Neural progenitor cell (in vitro differentiated cells): ENCODE results near the gene LIMD2. TPM values are rescaled to one million over a fixed set of nuclear protein-coding genes. Genes with fewer than 3 reads are reported as not detected.

ENCODE experiments used
- DNase-seq: peaks from one replicate; pipeline ENCODE4 v3.0.0-alpha.2; 2016; ENCODE audit warnings: low spot score
- H2AFZ ChIP-seq: fragments of 200-600 bp; sonication (generic); replicated peaks from 2 replicates; pipeline ENCODE4 v1.6.1; 2016; ENCODE audit warnings: antibody characterized with exemption
- H3F3A ChIP-seq: fragments of 200-600 bp; sonication (generic); 2 replicates; pipeline ENCODE4 v1.6.1; 2016; ENCODE audit warnings: antibody characterized with exemption, low read depth
- H3K27ac ChIP-seq: fragments of 200-600 bp; sonication (generic); 2 replicates; pipeline ENCODE4 v1.5.1; 2016; ENCODE audit warnings: mild to moderate bottlenecking
- H3K27me3 ChIP-seq: fragments of 200-600 bp; sonication (generic); 2 replicates; pipeline ENCODE4 v1.6.1; 2016; ENCODE audit warnings: mild to moderate bottlenecking, moderate library complexity
- H3K36me3 ChIP-seq: fragments of 200-600 bp; sonication (generic); 2 replicates; pipeline ENCODE4 v1.5.1; 2016
- H3K4me1 ChIP-seq: fragments of 200-600 bp; sonication (generic); 2 replicates; pipeline ENCODE4 v1.6.1; 2016; ENCODE audit warnings: mixed run types
- H3K4me2 ChIP-seq: fragments of 200-600 bp; sonication (generic); 2 replicates; pipeline ENCODE4 v1.6.1; 2016
- H3K4me3 ChIP-seq: fragments of 200-600 bp; sonication (generic); 2 replicates; pipeline ENCODE4 v1.5.1; 2016
- H3K79me2 ChIP-seq: fragments of 200-600 bp; sonication (generic); 2 replicates; pipeline ENCODE4 v1.6.1; 2016; ENCODE audit warnings: low read depth
- H3K9ac ChIP-seq: fragments of 200-600 bp; sonication (generic); 2 replicates; pipeline ENCODE4 v1.6.1; 2016
- H3K9me3 ChIP-seq: fragments of 200-600 bp; sonication (generic); 2 replicates; pipeline ENCODE4 v1.5.1; 2016; ENCODE audit warnings: low read depth
- H4K20me1 ChIP-seq: fragments of 200-600 bp; sonication (generic); 2 replicates; pipeline ENCODE4 v1.6.1; 2016; ENCODE audit warnings: low read depth
- H3K27ac Mint-ChIP-seq: 3 replicates; pipeline ENCODE4 v1.8.0; 2021; ENCODE audit warnings: mixed read lengths
- H3K27me3 Mint-ChIP-seq: 2 replicates; pipeline ENCODE4 v1.8.0; 2022; ENCODE audit warnings: low read depth, mild to moderate bottlenecking, inconsistent platforms, moderate library complexity, mixed read lengths; ENCODE audit not compliant: insufficient read depth
- H3K36me3 Mint-ChIP-seq: 3 replicates; pipeline ENCODE4 v1.8.0; 2021; ENCODE audit warnings: mixed read lengths
- H3K4me1 Mint-ChIP-seq: 3 replicates; pipeline ENCODE4 v1.8.0; 2021; ENCODE audit warnings: mixed read lengths
- H3K4me3 Mint-ChIP-seq: 3 replicates; pipeline ENCODE4 v1.8.0; 2021; ENCODE audit warnings: mild to moderate bottlenecking, moderate library complexity, mixed read lengths
- H3K9me3 Mint-ChIP-seq: 3 replicates; pipeline ENCODE4 v1.8.0; 2020; ENCODE audit warnings: mixed read lengths
- CTCF ChIP-seq: fragments of 200-600 bp; sonication (generic); IDR thresholded peaks from 2 replicates; pipeline ENCODE4 v1.5.1; 2017; ENCODE audit warnings: antibody characterized with exemption, mild to moderate bottlenecking
- EZH2 ChIP-seq: fragments of 200-600 bp; sonication (generic); IDR thresholded peaks from 2 replicates; pipeline ENCODE4 v1.6.1; 2017; ENCODE audit warnings: antibody characterized with exemption, mild to moderate bottlenecking, moderate library complexity
- EZH2phosphoT487 ChIP-seq: fragments of 200-600 bp; sonication (generic); IDR thresholded peaks from 2 replicates; pipeline ENCODE4 v1.6.1; 2017; ENCODE audit warnings: antibody characterized with exemption
- total RNA-seq: library from RNA; depleted of rRNA; stranded (reverse); fragments of >200 nt; gene quantifications from 2 replicates; pipeline ENCODE4 v1.2.3, GENCODE V29; 2015; ENCODE audit warnings: low replicate concordance

Gene LIMD2
- total RNA-seq, 1 donor from 2014 or later: 7.0 TPM

GRCh38 chr17:63672856-63673255 is 27.1 kb downstream of the LIMD2 start:
- Histone ChIP-seq H3K4me3 (no peak overlapping the region), H4K20me1 (peaks cover 6% of the 10 kb centered on the region), H3F3A (peaks cover 3% of the 10 kb centered on the region), H3K9ac (no peak overlapping the region), H3K9me3 (no peaks in the 10 kb centered on the region), H3K4me2 (no peak overlapping the region), H3K36me3 (no peaks in the 10 kb centered on the region), H3K4me1 (peaks cover 9% of the 10 kb centered on the region), H3K27me3 (no peaks in the 10 kb centered on the region), H3K79me2 (no peaks in the 10 kb centered on the region), H2AFZ (no peak overlapping the region), H3K27ac (no peak overlapping the region)
- Mint-ChIP-seq H3K36me3 (peaks cover 16% of the 10 kb centered on the region), H3K4me1 (peaks cover 32% of the 10 kb centered on the region), H3K9me3 (no peaks in the 10 kb centered on the region), H3K27me3 (peaks cover 2% of the 10 kb centered on the region), H3K4me3 (no peak overlapping the region), H3K27ac (no peak overlapping the region)
- DNase-seq: no peak
- no peak for TF ChIP-seq EZH2phosphoT487
- TF ChIP-seq CTCF: no peak

DNA sequence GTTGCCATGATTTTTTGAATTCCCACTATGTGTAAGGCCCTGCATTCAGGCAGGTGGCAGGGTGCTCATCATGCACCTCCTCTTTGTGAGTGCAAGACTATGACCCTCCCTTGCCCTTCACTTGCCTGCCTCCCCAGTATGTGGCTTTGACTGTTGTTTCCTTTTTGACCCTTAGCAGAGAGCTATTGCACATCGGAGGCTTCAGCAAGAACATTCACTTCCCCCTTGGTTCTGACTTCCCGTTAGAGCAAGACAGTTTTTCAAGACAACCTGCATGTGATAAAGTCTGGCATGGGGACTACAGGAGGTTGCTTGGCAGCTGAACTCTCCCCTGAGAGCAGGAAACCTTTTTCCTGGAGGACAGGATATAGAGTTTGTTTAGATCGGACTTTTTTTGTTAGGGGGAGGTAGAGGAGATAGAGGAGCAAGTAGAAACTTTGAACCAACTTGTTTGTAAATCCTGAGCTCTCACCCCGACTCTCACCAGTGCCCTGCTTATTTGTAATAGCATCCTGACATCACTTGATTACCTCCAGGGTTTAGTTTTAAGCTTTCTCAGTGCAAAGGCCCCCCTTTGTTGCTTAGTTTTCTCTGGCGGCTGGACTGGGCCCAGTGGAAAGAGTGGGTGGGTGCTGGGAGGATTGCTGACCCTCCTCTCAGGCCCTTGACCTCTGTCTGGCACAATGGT is 34.3 kb downstream of the LIMD2 start:
- Mint-ChIP-seq H3K36me3 (peaks cover 23% of the 10 kb centered on the region), H3K9me3 (no peaks in the 10 kb centered on the region)
- H3K4me2 ChIP-seq: no peak overlapping the region

GRCh38 chr17:63659850-63660249 is 40.1 kb downstream of the LIMD2 start:
- H3K27ac Mint-ChIP-seq: no peak overlapping the region
- no peak for DNase-seq
- no peak overlapping the region for H2AFZ ChIP-seq
- H3K4me2 ChIP-seq: no peak overlapping the region
- H3K9ac ChIP-seq: no peak overlapping the region
- H4K20me1 ChIP-seq: no peaks in the 10 kb centered on the region
- H3K4me3 Mint-ChIP-seq: no peak overlapping the region
- no peaks in the 10 kb centered on the region for H3K9me3 Mint-ChIP-seq
- H3K9me3 ChIP-seq: no peaks in the 10 kb centered on the region
- H3F3A ChIP-seq: peaks cover 4% of the 10 kb centered on the region
- peaks cover 2% of the 10 kb centered on the region for H3K27me3 Mint-ChIP-seq
- no peaks in the 10 kb centered on the region for H3K27me3 ChIP-seq
- no peak overlapping the region for H3K4me3 ChIP-seq
- peaks cover 21% of the 10 kb centered on the region for H3K36me3 Mint-ChIP-seq
- peaks cover 7% of the 10 kb centered on the region for H3K4me1 Mint-ChIP-seq
- no peaks in the 10 kb centered on the region for H3K4me1 ChIP-seq
- no peaks in the 10 kb centered on the region for H3K36me3 ChIP-seq
- H3K79me2 ChIP-seq: no peaks in the 10 kb centered on the region
- H3K27ac ChIP-seq: no peak overlapping the region
- TF ChIP-seq EZH2phosphoT487: no peak
- no peak for TF ChIP-seq CTCF
- no peak for TF ChIP-seq EZH2

More for the DNA sequence above, 34.3 kb downstream of the LIMD2 start:
- Mint-ChIP-seq H3K27ac (no peak overlapping the region), H3K4me1 (no peaks in the 10 kb centered on the region), H3K27me3 (peaks cover 3% of the 10 kb centered on the region), H3K4me3 (no peak overlapping the region)
- H3F3A ChIP-seq: no peaks in the 10 kb centered on the region
- peaks cover 4% of the 10 kb centered on the region for H3K36me3 ChIP-seq
- H4K20me1 ChIP-seq: no peaks in the 10 kb centered on the region
- no peak overlapping the region for H3K9ac ChIP-seq
- no peak overlapping the region for H3K4me3 ChIP-seq
- H3K79me2 ChIP-seq: no peaks in the 10 kb centered on the region
- H3K9me3 ChIP-seq: no peaks in the 10 kb centered on the region
- no peaks in the 10 kb centered on the region for H3K4me1 ChIP-seq
- no peak overlapping the region for H2AFZ ChIP-seq
- no peak overlapping the region for H3K27ac ChIP-seq
- TF ChIP-seq CTCF: no peak
- no peak for TF ChIP-seq EZH2phosphoT487
- no peak for TF ChIP-seq EZH2
- no peak for DNase-seq
- H3K27me3 ChIP-seq: no peaks in the 10 kb centered on the region
